ENCODE data around the gene RBMX2.
A peak's percentile ranks its signal among the peaks of the same experiment; 100 is the strongest.
"Not testable (repeated sequence)": the region's sequence is repeated elsewhere in the genome, so short reads cannot be mapped to it uniquely, and the experiment has no call there.

RBMX2 gene

GRCh38 chrX:130401415-130402207 lies at the start of gene RBMX2:
TSS of gene RBMX2 (plus strand) at chrX:130401987. CDS start at chrX:130402033, 46 bp downstream.
- DNase-seq, result peak; percentile 37 to 53

DNA sequence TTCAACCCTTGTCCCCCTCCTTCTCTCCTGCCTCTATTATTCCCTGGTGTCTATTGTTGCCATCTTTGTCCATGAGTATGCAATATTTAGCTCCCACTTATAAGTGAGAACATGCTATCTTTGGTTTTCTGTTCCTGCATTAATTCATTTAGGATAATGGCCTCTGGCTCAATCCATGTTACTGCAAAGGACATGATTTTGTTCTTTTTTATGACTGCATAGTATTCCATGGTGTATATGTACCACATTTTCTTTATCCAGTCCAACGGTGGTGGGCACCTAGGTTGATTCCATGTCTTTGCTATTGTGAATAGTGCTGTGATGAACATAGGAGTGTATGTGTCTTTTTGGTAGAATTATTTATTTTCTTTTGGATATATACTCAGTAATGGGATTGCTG lies 49.7 kb upstream of the RBMX2 start:
- DNase-seq, result not testable (repeated sequence)

- DNase-seq, result no peak
These were observed 25.7 kb upstream of the RBMX2 start for GRCh38 chrX:130376077-130376476.

DNA sequence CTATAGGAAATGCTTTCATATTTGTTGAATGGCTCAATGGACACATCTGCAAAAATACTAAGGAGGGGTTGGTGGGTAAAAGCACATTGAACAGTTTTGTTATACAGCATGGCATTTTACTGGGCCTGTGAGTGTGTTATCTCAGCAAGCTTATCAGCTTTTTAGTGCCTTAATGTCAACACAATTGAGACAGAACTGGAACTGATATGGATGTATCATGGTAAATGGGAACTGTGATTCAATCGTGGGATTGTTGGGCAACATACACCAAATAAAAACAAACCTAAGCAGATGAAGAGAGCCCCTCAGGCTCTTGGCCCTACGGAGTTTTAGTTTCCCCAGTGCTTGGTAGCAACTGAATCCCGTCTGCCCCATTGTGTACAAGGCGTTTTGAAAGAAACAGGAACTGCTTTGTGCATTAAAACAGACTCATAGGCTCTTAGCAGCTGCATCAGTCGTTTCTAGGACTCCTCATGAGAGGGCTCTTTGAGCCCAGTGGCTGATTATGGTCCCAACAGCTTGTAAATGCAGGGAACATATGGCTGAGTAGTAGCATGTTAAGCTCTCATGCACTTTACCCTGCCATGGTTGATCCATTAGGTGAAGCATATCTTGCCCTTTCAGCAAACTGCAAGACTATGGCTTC lies 23.6 kb upstream of the RBMX2 start:
- DNase-seq, result no peak

GRCh38 chrX:130385520-130385919 lies 16.3 kb upstream of the RBMX2 start, which contains the start of gene GPR119:
TSS of gene GPR119 (minus strand) at chrX:130385674. CDS start at chrX:130385447, 227 bp downstream.
- DNase-seq, result no peak

DNA sequence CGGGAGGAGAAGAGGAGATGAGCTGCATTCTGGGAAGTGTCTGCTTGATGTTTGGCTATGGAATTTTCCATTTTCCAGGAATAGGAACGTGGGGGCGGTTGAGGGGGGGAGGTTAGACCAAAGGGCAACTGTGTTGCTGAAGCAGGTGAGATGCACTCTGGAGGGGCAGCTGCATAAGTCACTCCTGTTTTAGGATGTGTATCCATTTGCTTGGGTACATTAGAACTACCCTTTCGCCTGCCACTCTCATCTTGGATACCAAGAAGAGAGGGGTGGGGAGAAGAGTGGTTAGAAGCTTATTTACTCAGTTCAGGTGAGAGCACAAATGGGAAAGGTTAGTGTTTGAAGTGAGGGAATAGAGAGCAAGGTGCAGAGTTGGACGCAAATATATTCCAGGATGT lies 15.4 kb upstream of the RBMX2 start:
- DNase-seq, result no peak

- no peak for DNase-seq
These were observed 8.2 kb upstream of the RBMX2 start for GRCh38 chrX:130393451-130394074.

- no peak for DNase-seq
These were observed 6.4 kb upstream of the RBMX2 start for GRCh38 chrX:130395341-130395740.

DNA sequence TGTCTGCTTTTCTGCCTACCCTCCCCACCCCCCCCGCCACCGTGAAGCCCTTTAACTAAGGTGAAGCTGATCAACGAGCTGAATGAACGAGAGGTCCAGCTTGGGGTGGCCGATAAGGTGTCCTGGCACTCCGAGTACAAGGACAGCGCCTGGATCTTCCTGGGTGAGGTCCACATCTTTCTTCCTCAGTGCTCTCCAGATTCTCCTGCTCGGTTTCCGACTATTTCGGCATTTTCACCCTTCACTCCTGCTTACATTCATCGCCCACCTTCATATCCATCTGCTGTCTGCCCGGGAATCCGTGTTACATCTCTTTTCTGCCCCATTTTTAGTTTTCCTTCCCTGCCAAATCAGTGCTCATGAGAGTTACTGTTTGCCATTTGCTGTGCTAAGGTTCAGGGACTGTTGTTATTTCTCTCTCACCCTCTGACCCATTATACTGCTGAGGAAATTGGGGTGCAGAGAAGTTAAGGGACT lies 459 bp downstream of the RBMX2 start:
- DNase-seq, result no peak

DNA sequence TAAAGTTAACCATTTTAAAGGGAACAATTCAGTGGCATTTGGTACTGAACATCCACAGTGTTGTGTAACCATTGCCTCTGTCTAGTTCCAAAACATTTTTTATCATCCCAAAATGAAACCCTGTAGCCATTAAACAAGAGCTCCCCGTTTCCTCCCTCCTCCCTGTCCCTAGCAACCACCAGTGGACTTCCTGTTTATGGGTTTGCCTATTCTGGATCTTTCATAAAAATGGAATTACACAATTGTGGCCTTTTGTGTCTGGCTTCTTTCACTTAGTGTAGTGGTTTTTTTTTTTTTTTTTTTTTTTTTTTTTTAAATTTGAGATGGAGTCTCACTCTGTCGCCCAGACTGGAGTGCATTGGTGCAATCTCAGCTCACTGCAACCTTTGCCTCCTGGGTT lies 11.6 kb downstream of the RBMX2 start:
- no peak for DNase-seq

- no peak for DNase-seq
These were observed 13.0 kb downstream of the RBMX2 start for GRCh38 chrX:130414800-130415199.

GRCh38 chrX:130415201-130415600 lies 13.4 kb downstream of the RBMX2 start:
- no peak for DNase-seq

DNA sequence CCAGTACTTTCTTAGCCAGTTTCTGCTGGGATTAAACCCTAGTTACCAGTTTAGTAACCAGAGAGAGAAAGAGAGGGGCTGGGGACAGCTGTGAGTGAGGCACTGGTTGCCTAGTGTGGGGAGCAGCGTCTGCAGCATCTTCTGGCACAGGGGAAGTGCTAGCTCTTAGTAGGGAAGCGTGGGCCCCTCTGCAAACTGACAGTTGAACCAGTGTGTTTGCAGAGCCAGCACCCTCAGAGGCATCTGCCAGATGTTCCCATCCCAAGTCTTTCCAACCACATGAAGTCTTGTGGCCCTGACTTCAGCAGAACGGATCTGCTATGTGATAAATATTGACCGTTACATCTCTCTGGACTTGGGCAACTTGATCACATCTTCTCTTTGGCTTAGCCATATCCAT lies 15.0 kb downstream of the RBMX2 start:
- no peak for DNase-seq

DNA sequence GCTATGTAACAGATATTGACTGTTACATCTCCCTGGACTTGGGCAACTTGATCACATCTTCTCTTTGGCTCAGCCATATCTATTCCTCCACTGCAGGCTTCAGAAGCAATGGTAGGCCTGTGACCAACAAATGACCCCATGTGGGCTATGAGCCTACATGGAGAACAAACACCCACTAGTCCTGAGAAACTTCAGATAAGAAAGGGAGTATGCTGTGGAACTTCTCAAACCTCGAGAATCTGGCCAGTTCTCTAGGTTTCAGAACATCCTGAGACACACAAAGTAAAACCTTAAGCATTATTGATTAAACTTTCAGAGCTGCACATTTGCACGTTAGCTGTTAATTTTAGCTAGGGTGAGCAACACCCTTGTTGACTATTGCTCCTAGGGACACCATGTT lies 16.3 kb downstream of the RBMX2 start:
- no peak for DNase-seq

DNA sequence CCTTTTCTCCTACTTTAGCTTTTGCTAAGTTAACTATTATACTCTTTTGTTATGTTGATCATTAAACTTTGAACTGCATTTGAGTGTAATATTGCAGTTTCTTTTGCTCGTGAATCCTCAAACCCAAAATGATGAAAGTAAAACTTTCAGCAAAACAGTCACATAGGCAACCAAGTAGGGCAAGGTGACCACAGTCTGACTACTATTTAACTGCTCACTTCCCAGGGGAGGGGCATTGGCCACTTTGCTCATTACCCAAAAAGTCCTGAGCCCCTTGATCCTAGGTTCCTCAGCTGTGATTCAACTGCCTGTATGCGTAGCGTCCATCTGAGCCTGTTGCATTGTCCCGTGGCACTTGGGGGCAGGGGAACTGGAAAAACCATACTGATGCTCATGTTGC lies 17.0 kb downstream of the RBMX2 start:
- DNase-seq, result no peak

DNA sequence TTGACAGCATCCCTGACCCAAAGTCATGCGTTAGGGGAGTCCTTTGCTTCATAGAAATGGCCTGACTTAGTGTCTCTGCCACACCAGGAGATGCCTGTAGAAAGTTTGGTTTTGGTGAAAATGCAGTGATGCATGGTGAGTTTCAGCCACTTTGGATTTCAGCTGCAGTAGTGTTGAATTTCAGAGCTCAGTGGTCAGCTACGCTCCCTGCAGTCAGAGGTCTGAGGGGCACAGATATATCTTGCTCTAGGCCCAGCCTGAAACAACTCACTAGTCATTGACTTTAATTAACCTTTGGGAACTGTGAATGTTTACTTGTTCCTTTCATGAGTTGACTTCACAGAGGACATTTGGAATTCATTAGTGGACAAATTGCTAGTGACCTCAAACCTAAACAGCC lies 17.5 kb downstream of the RBMX2 start:
- no peak for DNase-seq

DNA sequence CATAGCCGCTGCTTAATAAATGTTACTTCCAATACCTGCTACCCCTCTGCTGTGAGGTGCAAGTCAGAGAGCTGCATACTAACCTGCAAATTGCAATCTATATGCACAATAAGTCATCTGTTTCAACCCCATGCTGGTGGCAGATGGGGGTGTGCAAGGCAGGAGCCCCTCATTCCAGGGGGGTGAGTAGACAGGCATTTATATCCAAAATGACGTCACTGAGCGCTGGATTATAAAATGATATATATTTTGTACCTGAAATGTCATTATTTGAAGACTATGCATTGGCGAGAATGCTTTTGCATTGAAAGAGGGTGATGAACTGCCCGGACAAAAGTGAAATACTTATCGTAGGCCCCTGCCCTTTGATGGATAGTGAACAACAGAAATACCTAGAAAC lies 24.7 kb downstream of the RBMX2 start:
- DNase-seq, result no peak

- DNase-seq, result not testable (repeated sequence)
These were observed 27.4 kb downstream of the RBMX2 start for GRCh38 chrX:130429236-130429635.

- DNase-seq, result no peak
These were observed 34.1 kb downstream of the RBMX2 start for GRCh38 chrX:130435937-130436336.

GRCh38 chrX:130437996-130438395 lies 36.2 kb downstream of the RBMX2 start:
- DNase-seq, result not testable (repeated sequence)

- DNase-seq, result no peak
These were observed 42.1 kb downstream of the RBMX2 start for GRCh38 chrX:130443875-130444274.

- no peak for DNase-seq
These were observed 43.0 kb downstream of the RBMX2 start for GRCh38 chrX:130444641-130445336.

- DNase-seq, result no peak
These were observed 45.2 kb downstream of the RBMX2 start for GRCh38 chrX:130446974-130447373.
